T-cell (primary cell): Measurements from ENCODE around the gene SLC35B3. TPM values are rescaled to one million over a fixed set of nuclear protein-coding genes. Genes with fewer than 3 reads are reported as not detected.
"Not testable (repeated sequence)": the region's sequence is repeated elsewhere in the genome, so short reads cannot be mapped to it uniquely, and the experiment has no call there.

Source experiments
- ATAC-seq, 4 experiments: fragments of 200-7000 bp in 3 of 4; fragments of 150-1000 bp in 1 of 4; cut with Tn5 transposase; replicated peaks in 1 of 4; 1 replicate in 3 of 4; 2 replicates in 1 of 4; pipeline ENCODE4 v1.10.0; 2021; ENCODE audit warnings: moderate library complexity in 3 of 4, mild to moderate bottlenecking in 2 of 4, moderate number of reproducible peaks in 1 of 4
- CTCF ChIA-PET, 2 donors: fragments of 300-600 bp; sonication (Branson Sonifier 250); formaldehyde crosslinking; loops; one replicate each; lab custom pipeline; 2022; ENCODE audit warnings: antibody characterized with exemption in 2 of 2; lab: Charles Lee
- POLR2A ChIA-PET, 2 donors: fragments of 300-600 bp; sonication (Branson Sonifier 250); formaldehyde crosslinking; loops; one replicate each; lab custom pipeline; 2022; ENCODE audit warnings: antibody characterized with exemption in 2 of 2; lab: Charles Lee
- DNase-seq, 35 experiments: peaks; one replicate each; pipeline versions ENCODE4 v3.0.0 to v3.0.0-alpha.2; 2013 to 2023
- H3K27ac ChIP-seq: one replicate; pipeline ENCODE4 v1.5.1; 2013; ENCODE audit warnings: low read length
- H3K27me3 ChIP-seq, 2 experiments: replicated peaks in 1 of 2; 1 replicate in 1 of 2; 2 replicates in 1 of 2; pipeline versions ENCODE4 v1.6.1 to v1.7.0; 2013; ENCODE audit warnings: low read length in 1 of 2, mixed read lengths in 1 of 2; ENCODE audit not compliant: control insufficient read depth in 2 of 2, insufficient read depth in 2 of 2; ENCODE audit errors: extremely low read depth in 1 of 2
- H3K36me3 ChIP-seq, 2 donors: 1 replicate in 1 of 2; 2 replicates in 1 of 2; pipeline versions ENCODE4 v1.6.1 to v1.7.0; 2013; ENCODE audit warnings: low read length in 1 of 2; ENCODE audit not compliant: control insufficient read depth in 2 of 2, insufficient read depth in 1 of 2; ENCODE audit errors: extremely low read depth in 1 of 2
- H3K4me1 ChIP-seq, 2 experiments: 1 replicate in 1 of 2; 2 replicates in 1 of 2; pipeline versions ENCODE4 v1.6.1 to v1.7.0; 2013; ENCODE audit warnings: low read length in 2 of 2, mixed read lengths in 1 of 2; ENCODE audit not compliant: insufficient read depth in 2 of 2, control insufficient read depth in 1 of 2; ENCODE audit errors: extremely low read depth in 1 of 2
- H3K4me3 ChIP-seq, 2 donors: 1 replicate in 1 of 2; 2 replicates in 1 of 2; pipeline versions ENCODE4 v1.5.1 to v1.7.0; 2013; ENCODE audit warnings: mild to moderate bottlenecking in 2 of 2, low read length in 1 of 2, moderate library complexity in 1 of 2; ENCODE audit not compliant: control insufficient read depth in 1 of 2; ENCODE audit errors: extremely low read depth in 1 of 2
- H3K9me3 ChIP-seq: 2 replicates; pipeline ENCODE4 v1.7.0; 2013
- H3K27ac Mint-ChIP-seq, 2 donors: one replicate each; pipeline ENCODE4 v1.8.0; 2020 to 2021; ENCODE audit warnings: mild to moderate bottlenecking in 2 of 2, mixed read lengths in 2 of 2
- H3K27me3 Mint-ChIP-seq, 2 donors: one replicate each; pipeline ENCODE4 v1.8.0; 2021 to 2022; ENCODE audit warnings: mixed read lengths in 2 of 2
- H3K36me3 Mint-ChIP-seq: one replicate; pipeline ENCODE4 v1.8.0; 2021; ENCODE audit warnings: mixed read lengths
- H3K4me1 Mint-ChIP-seq, 3 donors: one replicate each; pipeline ENCODE4 v1.8.0; 2020 to 2022; ENCODE audit warnings: mixed read lengths in 3 of 3, mild to moderate bottlenecking in 1 of 3
- H3K4me3 Mint-ChIP-seq, 3 donors: one replicate each; pipeline ENCODE4 v1.8.0; 2020 to 2022; ENCODE audit warnings: mild to moderate bottlenecking in 3 of 3, mixed read lengths in 3 of 3, moderate library complexity in 3 of 3
- H3K9me3 Mint-ChIP-seq, 3 donors: one replicate each; pipeline ENCODE4 v1.8.0; 2020 to 2022; ENCODE audit warnings: mixed read lengths in 3 of 3
- WGBS: methylation state at CpG from one replicate; pipeline ENCODE4 v1.1.5; 2013; ENCODE audit warnings: missing lambda C conversion rate; ENCODE audit not compliant: insufficient coverage; 5-methylcytosine and 5-hydroxymethylcytosine counted together
- total RNA-seq, 35 experiments: library from RNA in 6 of 35; stranded (reverse) in 6 of 35; fragments of 120-200 nt in 1 of 35; gene quantifications; one replicate each; pipeline versions ENCODE4 v1.2.1 to v1.2.4 and lab custom pipeline; 2013 to 2026

The SLC35B3 gene
- total RNA-seq, 5 donors from 2014 or later (not counting 1 experiment from before 2014, with no cell fraction given): 6.6 to 12.0 (median 11.0) TPM

DNA sequence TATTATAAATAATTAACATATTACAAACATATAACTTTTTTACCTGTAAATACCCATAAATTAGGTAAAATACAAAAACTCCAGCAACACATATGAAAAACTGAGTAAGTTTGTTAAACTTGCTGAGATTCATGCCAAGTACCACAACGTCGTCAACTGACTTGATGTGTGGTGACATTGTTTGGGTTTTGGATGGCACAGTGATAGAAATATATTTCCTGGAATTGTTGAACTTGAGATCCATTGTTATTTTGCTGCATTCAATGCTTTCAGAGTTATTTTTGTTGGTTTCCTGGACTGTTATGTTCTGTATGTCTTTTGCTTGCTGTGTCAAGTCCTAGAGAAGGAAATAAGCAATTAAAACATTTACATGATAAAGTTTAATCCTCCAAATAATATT lies 5.5 kb downstream of the SLC35B3 start:
- DNase-seq (no peak), ATAC-seq (no peak)
- Mint-ChIP-seq H3K4me1 (peaks cover 27 to 34% (median 33%) of the 10 kb centered on the region in 3 donors), H3K27me3 (no peaks in the 10 kb centered on the region), H3K27ac (no peak overlapping the region), H3K4me3 (no peak overlapping the region), H3K36me3 (peaks cover 32% of the 10 kb centered on the region), H3K9me3 (no peaks in the 10 kb centered on the region)
- POLR2A ChIA-PET: no interaction called here
- Histone ChIP-seq H3K36me3 (peaks cover 6 to 17% of the 10 kb centered on the region in 2 donors), H3K4me1 (peaks cover 0 to 15% of the 10 kb centered on the region in 2 experiments), H3K27me3 (no peaks in the 10 kb centered on the region), H3K4me3 (no peak overlapping the region), H3K27ac (no peak overlapping the region), H3K9me3 (no peaks in the 10 kb centered on the region)
- CTCF ChIA-PET: no interaction called here
- no CpG with 5 or more reads among the region's 2 CpGs for WGBS

DNA sequence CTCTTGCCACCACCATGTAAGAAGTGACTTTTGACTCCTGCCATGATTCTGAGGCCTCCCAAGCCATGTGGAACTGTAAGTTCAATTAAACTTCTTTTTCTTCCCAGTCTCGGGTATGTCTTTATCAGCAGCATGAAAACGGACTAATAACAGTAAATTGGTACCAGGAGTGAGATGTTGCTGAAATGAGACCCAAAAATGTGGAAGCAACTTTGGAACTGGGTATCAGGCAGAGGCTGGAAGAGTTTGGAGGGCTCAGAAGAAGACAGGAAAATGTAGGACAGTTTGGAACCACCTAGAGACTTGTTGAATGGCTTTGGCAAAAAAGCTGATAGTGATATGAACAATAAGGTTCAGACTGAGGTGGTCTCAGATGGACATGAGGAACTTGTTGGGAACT lies 8.8 kb downstream of the SLC35B3 start:
- 100% methylated on average over 1 of the region's 2 CpGs for WGBS
- DNase-seq, H3K27me3 Mint-ChIP-seq, ATAC-seq, POLR2A ChIA-PET, H3K27ac ChIP-seq, CTCF ChIA-PET, H3K4me1 Mint-ChIP-seq, H3K9me3 ChIP-seq, H3K27ac Mint-ChIP-seq, H3K4me3 ChIP-seq, H3K4me3 Mint-ChIP-seq, H3K4me1 ChIP-seq, H3K9me3 Mint-ChIP-seq, H3K27me3 ChIP-seq: not testable (repeated sequence)
- peaks cover 35% of the 10 kb centered on the region for H3K36me3 Mint-ChIP-seq
- H3K36me3 ChIP-seq: peaks cover 6 to 22% of the 10 kb centered on the region in 2 donors

DNA sequence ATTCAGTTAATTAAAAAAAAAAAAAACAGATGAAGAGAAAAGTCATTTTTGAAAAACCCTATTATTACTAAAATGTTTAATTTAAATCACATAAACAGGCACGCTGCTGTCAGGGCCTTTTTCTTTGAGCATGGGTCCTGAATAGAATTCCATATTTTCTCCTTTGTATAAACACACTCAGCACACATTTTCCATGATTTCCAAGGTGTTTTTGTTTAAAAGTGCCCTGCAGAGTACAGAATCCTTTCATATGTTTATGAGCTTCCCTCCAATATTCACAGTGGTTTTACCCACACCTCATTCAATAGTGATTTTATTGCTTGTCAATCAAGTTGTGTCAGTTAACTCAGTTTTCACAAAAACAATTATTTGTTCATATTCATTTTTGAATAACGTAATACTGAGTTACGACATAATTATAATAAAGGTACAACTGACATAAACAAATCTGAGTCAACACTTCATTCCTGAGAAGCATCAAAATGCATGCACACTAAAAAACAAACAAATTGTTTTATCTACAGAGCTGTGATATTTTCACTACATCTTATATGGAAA lies 15.2 kb downstream of the SLC35B3 start:
- no peak for DNase-seq
- no CpG with 5 or more reads among the region's 3 CpGs for WGBS
- Histone ChIP-seq H3K9me3 (no peaks in the 10 kb centered on the region), H3K36me3 (peaks cover 0 to 21% of the 10 kb centered on the region in 2 donors), H3K27me3 (no peaks in the 10 kb centered on the region), H3K4me3 (no peak overlapping the region), H3K4me1 (no peaks in the 10 kb centered on the region), H3K27ac (no peak overlapping the region)
- CTCF ChIA-PET: no interaction called here
- no peaks in the 10 kb centered on the region for H3K9me3 Mint-ChIP-seq
- H3K27me3 Mint-ChIP-seq: no peaks in the 10 kb centered on the region
- H3K4me3 Mint-ChIP-seq: no peak overlapping the region
- POLR2A ChIA-PET: no interaction called here
- no peak for ATAC-seq
- H3K27ac Mint-ChIP-seq: no peak overlapping the region
- peaks cover 0 to 2% (median 0%) of the 10 kb centered on the region in 3 donors for H3K4me1 Mint-ChIP-seq
- H3K36me3 Mint-ChIP-seq: peaks cover 52% of the 10 kb centered on the region

DNA sequence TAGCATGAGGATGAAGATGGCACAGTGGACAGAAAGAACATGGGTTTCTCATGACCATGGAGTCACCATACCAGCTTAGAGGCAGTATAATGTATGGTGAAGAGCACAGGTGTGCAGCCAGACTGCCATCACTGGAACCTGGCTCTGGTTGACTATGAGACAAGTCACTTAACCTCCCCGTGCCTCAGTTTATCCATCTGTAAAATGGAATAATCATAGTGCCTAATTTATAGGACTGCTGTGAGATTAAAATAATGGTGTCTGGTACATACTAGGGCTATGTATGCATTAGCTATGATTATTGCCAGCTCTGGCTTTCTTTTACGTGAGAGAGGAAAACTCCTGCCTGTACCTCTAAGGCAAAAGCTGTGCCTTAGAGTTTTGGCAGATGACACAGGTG lies 19.4 kb downstream of the SLC35B3 start:
- 100% methylated on average over 2 of the region's 2 CpGs for WGBS
- Histone ChIP-seq H3K36me3 (peaks cover 0 to 38% of the 10 kb centered on the region in 2 donors), H3K4me1 (no peaks in the 10 kb centered on the region), H3K4me3 (no peak overlapping the region), H3K27me3 (no peaks in the 10 kb centered on the region), H3K9me3 (no peaks in the 10 kb centered on the region), H3K27ac (no peak overlapping the region)
- POLR2A ChIA-PET: no interaction called here
- Mint-ChIP-seq H3K9me3 (no peaks in the 10 kb centered on the region), H3K4me3 (no peak overlapping the region), H3K27me3 (no peaks in the 10 kb centered on the region), H3K4me1 (peaks cover 0 to 2% (median 0%) of the 10 kb centered on the region in 3 donors), H3K36me3 (peaks cover 61% of the 10 kb centered on the region), H3K27ac (no peak overlapping the region)
- CTCF ChIA-PET: no interaction called here
- DNase-seq (no peak), ATAC-seq (no peak)

DNA sequence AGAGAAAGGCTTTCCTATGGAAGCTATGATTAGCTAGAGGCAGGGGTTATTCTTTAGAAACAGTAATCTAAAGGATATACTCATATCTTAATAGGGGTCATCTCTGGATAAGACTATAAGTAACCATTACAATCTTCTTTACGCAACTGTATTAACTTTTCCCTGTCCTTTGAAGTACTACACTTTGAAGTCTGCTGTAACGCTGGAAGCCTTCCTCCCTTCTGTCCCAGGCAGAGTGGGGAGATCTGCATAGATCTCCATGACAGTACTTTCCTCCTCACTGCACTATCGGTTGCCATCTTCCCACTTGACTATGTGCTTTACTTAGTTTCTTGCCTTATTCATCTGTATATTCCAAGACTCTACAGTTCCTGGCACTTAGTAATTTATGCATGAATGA lies 20.1 kb downstream of the SLC35B3 start:
- H3K27ac ChIP-seq: no peak overlapping the region
- ChIA-PET CTCF (no interaction called here), POLR2A (no interaction called here)
- no peaks in the 10 kb centered on the region for H3K4me1 ChIP-seq
- Mint-ChIP-seq H3K9me3 (no peaks in the 10 kb centered on the region), H3K4me1 (peaks cover 0 to 2% (median 0%) of the 10 kb centered on the region in 3 donors), H3K4me3 (no peak overlapping the region), H3K27ac (peak overlapping the region in 1 of 2 donors; percentile 8), H3K36me3 (peaks cover 61% of the 10 kb centered on the region), H3K27me3 (no peaks in the 10 kb centered on the region)
- H3K27me3 ChIP-seq: no peaks in the 10 kb centered on the region
- peaks cover 0 to 38% of the 10 kb centered on the region in 2 donors for H3K36me3 ChIP-seq
- DNase-seq (no peak), ATAC-seq (no peak)
- WGBS: 90% methylated on average over 2 of the region's 3 CpGs
- no peak overlapping the region for H3K4me3 ChIP-seq
- H3K9me3 ChIP-seq: no peaks in the 10 kb centered on the region

DNA sequence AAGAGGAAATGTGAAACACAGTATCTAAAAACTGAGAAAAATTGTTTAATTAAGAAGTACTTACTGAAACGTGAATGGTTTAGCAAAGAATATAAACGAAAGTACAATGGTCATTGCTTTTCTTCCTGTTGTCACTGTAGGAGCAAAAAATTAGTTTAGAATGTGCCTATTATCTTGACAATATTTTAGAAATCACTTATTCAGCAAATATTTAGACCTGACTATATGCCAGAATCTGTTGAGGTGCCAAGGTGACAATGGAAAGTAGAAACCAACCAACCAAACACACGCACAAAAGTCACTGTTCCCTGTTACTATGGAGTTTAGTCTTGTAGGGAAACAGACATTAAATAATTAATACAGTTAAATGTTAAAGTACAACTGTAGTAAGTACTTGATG lies 20.5 kb downstream of the SLC35B3 start:
- Mint-ChIP-seq H3K36me3 (peaks cover 62% of the 10 kb centered on the region), H3K4me1 (peaks cover 0 to 2% (median 0%) of the 10 kb centered on the region in 3 donors), H3K9me3 (no peaks in the 10 kb centered on the region), H3K27me3 (no peaks in the 10 kb centered on the region), H3K27ac (no peak overlapping the region), H3K4me3 (no peak overlapping the region)
- 100% methylated on average over 2 of the region's 3 CpGs for WGBS
- no peaks in the 10 kb centered on the region for H3K9me3 ChIP-seq
- no peak for ATAC-seq
- POLR2A ChIA-PET: no interaction called here
- no peaks in the 10 kb centered on the region for H3K4me1 ChIP-seq
- CTCF ChIA-PET: no interaction called here
- H3K4me3 ChIP-seq: no peak overlapping the region
- H3K36me3 ChIP-seq: peaks cover 0 to 38% of the 10 kb centered on the region in 2 donors
- DNase-seq: no peak
- H3K27me3 ChIP-seq: no peaks in the 10 kb centered on the region
- no peak overlapping the region for H3K27ac ChIP-seq

DNA sequence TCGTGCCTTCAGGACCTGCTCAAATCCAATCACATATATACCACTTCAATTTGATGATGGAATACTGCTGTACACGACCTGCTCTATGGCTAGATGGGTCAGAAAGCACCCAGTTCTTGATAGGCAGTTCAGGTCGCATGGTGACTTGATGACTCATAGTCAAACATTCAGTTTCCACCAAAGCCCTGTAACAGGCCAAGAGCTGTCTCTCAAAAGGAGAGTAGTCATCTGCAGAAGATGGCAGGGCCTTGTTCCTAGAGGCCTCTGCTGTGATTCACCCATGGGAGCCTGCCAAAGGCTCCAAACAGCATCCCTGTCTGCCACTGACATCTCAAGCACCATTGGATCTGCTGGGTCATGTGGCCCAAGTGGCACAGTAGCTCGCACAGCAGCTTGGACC lies 29.4 kb downstream of the SLC35B3 start:
- POLR2A ChIA-PET, H3K27ac ChIP-seq, ATAC-seq, H3K27me3 Mint-ChIP-seq, DNase-seq, H3K4me3 ChIP-seq, H3K9me3 Mint-ChIP-seq, H3K4me1 ChIP-seq, H3K36me3 ChIP-seq, H3K27ac Mint-ChIP-seq, H3K27me3 ChIP-seq, H3K4me1 Mint-ChIP-seq, CTCF ChIA-PET, H3K9me3 ChIP-seq, H3K4me3 Mint-ChIP-seq: not testable (repeated sequence)
- peaks cover 49% of the 10 kb centered on the region for H3K36me3 Mint-ChIP-seq
- 45% methylated on average over 3 of the region's 4 CpGs for WGBS
